BJ (cell line): ENCODE measurements around the gene LSP1. TPM values are rescaled to one million over a fixed set of nuclear protein-coding genes. Genes with fewer than 3 reads are reported as not detected.

Experiments
- CTCF ChIA-PET: fragments of 350-600 bp; formaldehyde crosslinking; extraction: SDS; loops from one replicate; lab custom pipeline; 2021; ENCODE audit warnings: antibody characterized with exemption, inconsistent platforms; lab: Yijun Ruan, JAX
- POLR2A ChIA-PET: fragments of 300-600 bp; sonication (Branson Sonifier 250); formaldehyde crosslinking; extraction: SDS; loops from one replicate; lab custom pipeline; 2021; ENCODE audit warnings: antibody characterized with exemption; lab: Charles Lee
- DNase-seq: peaks from one replicate; pipeline ENCODE4 v3.0.0-alpha.2; 2011; ENCODE audit warnings: low read depth
- H3K27me3 ChIP-seq: 2 replicates; pipeline ENCODE4 v1.6.0; 2011; ENCODE audit warnings: low read length; ENCODE audit not compliant: control insufficient read depth, insufficient read depth
- H3K36me3 ChIP-seq: 2 replicates; pipeline ENCODE4 v1.5.1; 2011; ENCODE audit warnings: low read length; ENCODE audit not compliant: control insufficient read depth, insufficient read depth
- H3K4me3 ChIP-seq: 2 replicates; pipeline ENCODE4 v1.5.1; 2011; ENCODE audit warnings: low read depth, mild to moderate bottlenecking, control low read depth, low read length
- polyA plus RNA-seq: library from polyadenylated mRNA; depleted of rRNA; stranded (reverse); fragments of >200 nt; gene quantifications from 2 replicates; pipeline ENCODE4 v1.2.3, GENCODE V29; 2011
- TF ChIP-seq, protein P1 (sequence below): IDR thresholded peaks from 2 replicates; pipeline ENCODE4 v1.5.1; 2011; ENCODE audit warnings: low read depth, mild to moderate bottlenecking, control low read depth, inconsistent platforms, low read length, moderate library complexity; ENCODE audit not compliant: insufficient read depth

LSP1 gene
- polyA plus RNA-seq, 1 experiment, result not detected

DNA sequence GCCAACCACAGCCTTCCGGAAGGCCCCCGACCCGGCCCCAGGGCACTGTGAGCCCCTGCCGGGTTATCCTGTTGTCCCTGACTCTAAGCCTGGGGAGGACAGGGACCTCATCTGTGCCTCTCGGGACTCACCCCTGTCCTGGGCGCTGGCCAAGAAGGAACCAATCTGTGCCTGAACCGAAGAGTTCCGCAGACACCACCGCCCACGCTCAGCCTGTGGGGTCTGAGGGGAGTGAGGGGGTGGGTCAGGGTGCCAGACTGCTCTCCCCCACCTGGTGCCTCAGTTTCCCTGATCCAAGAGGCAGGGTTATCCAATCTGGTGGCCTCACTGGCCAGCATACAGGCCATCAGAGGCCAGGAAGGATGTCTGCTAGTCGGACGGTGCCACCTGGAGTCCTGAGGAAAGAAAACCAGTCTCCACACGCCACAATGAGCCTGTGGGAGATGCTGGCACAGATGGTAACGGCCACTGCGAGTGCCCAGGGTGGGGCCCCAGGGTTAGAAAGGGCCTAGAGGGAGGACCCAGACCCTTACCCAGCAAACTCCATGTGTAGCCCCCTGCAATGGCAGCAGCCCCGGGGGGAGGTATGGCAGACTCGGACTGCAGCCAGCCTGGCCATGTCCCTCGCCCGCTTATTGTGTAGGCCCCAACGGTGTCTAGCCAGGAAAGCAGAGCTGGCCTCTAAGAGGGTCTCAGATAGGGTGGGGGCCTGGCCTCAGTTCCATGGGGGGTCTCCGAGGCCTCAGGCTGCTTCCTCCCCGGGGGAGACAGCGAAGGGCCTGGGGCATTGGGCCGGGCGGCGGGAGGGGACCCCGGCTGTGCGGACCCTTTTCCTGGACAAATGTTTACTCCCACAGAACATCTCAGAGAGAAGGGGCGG is 65.8 kb downstream of the LSP1 start:
- ChIA-PET CTCF (interaction anchor here (1.0 kb wide), 1 partner anchor 225 kb away, joined by 5 read pairs; no protein-coding TSS in a partner anchor), POLR2A (no interaction called here)
- no peak for DNase-seq
- Histone ChIP-seq H3K36me3 (no peaks in the 10 kb centered on the region), H3K4me3 (no peak overlapping the region), H3K27me3 (no peaks in the 10 kb centered on the region; the same call in 1 of the 2 replicates)
- TF ChIP-seq, protein P1, sequence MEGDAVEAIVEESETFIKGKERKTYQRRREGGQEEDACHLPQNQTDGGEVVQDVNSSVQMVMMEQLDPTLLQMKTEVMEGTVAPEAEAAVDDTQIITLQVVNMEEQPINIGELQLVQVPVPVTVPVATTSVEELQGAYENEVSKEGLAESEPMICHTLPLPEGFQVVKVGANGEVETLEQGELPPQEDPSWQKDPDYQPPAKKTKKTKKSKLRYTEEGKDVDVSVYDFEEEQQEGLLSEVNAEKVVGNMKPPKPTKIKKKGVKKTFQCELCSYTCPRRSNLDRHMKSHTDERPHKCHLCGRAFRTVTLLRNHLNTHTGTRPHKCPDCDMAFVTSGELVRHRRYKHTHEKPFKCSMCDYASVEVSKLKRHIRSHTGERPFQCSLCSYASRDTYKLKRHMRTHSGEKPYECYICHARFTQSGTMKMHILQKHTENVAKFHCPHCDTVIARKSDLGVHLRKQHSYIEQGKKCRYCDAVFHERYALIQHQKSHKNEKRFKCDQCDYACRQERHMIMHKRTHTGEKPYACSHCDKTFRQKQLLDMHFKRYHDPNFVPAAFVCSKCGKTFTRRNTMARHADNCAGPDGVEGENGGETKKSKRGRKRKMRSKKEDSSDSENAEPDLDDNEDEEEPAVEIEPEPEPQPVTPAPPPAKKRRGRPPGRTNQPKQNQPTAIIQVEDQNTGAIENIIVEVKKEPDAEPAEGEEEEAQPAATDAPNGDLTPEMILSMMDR, result no peak

DNA sequence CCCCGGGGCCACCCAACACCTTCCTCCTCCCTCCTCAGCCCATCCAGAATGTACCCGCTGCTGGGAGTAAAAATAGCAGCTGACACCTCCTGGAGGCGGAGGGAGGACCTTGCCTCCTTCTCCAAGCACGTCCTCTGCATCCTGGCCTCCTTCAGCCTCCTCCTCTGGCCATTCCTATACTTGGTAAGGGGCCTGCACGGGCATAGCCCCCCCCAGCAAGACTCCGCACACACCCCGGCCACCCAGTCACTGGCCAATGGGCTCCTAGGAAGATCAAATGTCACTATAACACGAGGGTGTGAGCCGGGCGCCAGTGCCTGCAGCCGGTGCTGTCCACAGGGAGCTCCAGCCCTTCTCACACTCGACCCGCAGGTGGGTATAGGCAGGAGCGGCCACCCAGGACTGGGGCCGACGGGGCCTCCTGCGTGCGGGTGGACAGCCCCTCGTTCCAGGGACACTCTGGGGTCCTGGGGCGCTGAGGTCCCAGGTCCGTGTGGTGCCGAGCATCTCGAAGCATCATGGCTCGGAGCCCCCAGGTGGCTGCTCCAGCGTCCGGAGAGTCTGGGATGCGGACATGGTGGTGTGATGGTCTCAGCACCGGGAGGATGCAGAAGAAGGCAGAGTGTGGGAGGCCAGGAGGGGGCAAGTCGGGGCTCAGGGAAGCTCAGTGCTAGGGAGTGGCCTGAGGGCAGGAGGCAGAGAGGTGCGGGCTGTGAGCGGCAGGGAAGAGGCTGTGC is 66.7 kb downstream of the LSP1 start, which contains the start of gene TNNT3:
TSS of gene TNNT3 (plus strand) at position 313 of the 737 bp plus-strand sequence. CDS start 3,172 bp downstream, outside the sequence.
- no peaks in the 10 kb centered on the region for H3K36me3 ChIP-seq
- CTCF ChIA-PET, result interaction anchor here (1.0 to 3.3 kb wide), 3 partner anchors 37 to 226 kb away, joined by 3 to 20 read pairs (median 5); no protein-coding TSS in a partner anchor
- TF ChIP-seq, protein P1, result no peak
- POLR2A ChIA-PET, result no interaction called here
- no peak within 1 kb of the TSS for H3K4me3 ChIP-seq
- DNase-seq, result no peak
- H3K27me3 ChIP-seq, result no peaks in the 10 kb centered on the region; the same call in 1 of the 2 replicates

DNA sequence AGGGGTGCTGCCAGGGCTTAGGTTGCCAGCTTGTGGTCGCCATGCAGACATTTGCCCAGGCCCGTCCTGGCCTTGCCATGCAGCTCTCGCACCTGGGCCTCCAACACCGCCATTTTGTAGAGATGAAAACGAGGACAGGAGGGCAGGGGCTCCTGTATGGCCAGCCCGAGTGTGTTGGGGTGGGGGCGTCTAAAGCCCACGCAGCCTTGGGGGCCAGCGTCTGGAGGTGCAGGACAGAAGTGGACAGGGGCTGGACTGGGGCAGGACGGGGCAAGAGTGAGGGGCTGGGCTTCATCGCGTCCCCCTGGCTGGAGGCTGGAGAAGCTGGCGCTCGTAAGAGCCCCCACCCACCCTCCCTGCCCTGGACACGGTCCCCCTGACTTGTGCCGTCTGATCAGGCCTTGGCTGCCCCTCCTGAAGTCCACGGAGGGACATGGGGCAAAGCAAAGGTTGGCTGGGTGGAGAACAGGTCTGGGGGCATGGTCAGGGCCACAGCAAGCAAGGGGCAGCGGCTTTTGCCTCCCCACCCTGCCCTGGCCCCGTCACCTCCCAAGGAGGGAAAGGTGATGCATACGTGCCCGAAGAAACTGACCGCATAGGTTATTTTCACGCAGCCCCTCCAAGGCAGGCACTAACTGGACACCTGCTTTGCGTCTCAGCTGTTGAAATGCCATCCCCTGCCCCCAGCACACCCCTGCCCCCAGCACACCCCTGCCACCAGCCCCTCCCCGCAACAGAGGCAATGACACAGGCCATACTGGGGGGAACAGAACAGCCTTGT is 67.4 kb downstream of the LSP1 start:
- no peak for DNase-seq
- ChIA-PET POLR2A (interaction anchor here (0.5 kb wide), 1 partner anchor 28 kb away, joined by 9 read pairs; no protein-coding TSS in a partner anchor), CTCF (interaction anchor here (1.0 to 3.3 kb wide), 5 partner anchors 38 to 226 kb away, joined by 3 to 20 read pairs (median 3); no protein-coding TSS in a partner anchor)
- Histone ChIP-seq H3K36me3 (no peaks in the 10 kb centered on the region), H3K4me3 (no peak overlapping the region), H3K27me3 (no peaks in the 10 kb centered on the region; the same call in 1 of the 2 replicates)
- TF ChIP-seq, protein P1, result no peak

DNA sequence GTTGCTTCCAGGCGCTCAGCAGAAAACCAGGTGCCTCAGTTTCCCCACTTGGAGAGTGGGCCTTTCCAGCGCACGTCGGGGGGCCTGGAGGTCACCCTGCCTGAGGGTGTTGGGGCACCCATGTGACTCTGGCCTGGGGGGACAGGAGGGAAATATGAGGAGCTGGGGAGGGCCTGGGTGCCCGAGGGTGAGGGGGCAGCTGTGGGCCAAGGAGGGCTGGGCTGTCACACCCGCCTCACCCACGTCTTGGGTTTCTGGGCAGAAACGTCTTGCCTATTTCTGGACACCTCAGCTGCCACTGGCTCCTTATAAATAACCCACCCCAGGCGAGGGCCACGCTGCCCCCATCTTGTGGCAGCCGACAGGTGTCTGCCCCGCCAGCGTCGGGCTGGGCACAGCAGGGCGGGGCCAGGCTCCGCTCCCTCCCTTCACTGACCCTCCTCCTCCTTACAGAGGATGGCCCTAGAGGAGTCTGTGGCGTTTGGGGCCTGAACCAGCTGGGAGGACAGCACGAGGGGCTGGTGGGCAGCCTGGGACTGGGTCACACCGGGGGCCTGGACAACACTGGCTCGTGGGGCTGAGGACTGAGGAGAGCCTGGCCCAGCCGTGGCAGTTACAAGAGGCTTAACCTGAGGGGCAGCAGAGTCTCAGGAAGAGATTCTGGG is 68.2 kb downstream of the LSP1 start:
- TF ChIP-seq, protein P1, result no peak
- CTCF ChIA-PET, result interaction anchor here (0.6 to 3.3 kb wide), 8 partner anchors 39 to 231 kb away, joined by 3 to 20 read pairs (median 4); no protein-coding TSS in a partner anchor
- Histone ChIP-seq H3K4me3 (no peak overlapping the region), H3K27me3 (no peaks in the 10 kb centered on the region; the same call in 1 of the 2 replicates), H3K36me3 (no peaks in the 10 kb centered on the region)
- DNase-seq, result no peak
- POLR2A ChIA-PET, result interaction anchor here (0.5 kb wide), 1 partner anchor 29 kb away, joined by 9 read pairs; no protein-coding TSS in a partner anchor
